ENCODE data around the gene SMYD3.

DNA sequence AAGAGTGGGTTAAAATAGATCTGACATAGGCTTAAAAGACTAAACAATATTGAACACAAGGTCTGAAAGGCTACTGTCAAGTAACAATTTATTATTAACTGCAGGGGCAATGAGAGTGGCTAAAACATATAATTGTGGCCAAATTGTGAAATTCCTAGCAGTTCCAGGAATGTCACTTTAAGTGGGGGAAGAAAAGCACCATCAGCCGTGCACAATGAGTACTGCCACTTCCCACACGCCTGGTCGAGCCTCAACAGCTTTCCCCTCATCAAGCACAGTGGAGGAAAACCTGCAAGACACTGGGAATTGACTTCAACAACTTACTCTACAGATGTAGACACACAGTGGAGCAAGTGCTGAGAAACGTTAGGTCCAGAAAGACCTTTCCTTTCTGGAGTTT, 42.6 kb upstream of the SMYD3 start:
- TF ChIP-seq CTCF (IDR thresholded peaks at IDR 0.05; ENCODE audit: poor library complexity) (no peak), EZH2phosphoT487 (IDR thresholded peaks at IDR 0.05; ENCODE audit: low read depth, severe bottlenecking, unreplicated experiment) (no peak), EZH2 (IDR thresholded peaks at IDR 0.05; ENCODE audit: borderline replicate concordance) (no peak)

All from hepatocyte (in vitro differentiated cells).